GM23248 (cell line): ENCODE data around the gene SMARCE1. TPM values are rescaled to one million over a fixed set of nuclear protein-coding genes. Genes with fewer than 3 reads are reported as not detected.
"Not testable (repeated sequence)": the region's sequence is repeated elsewhere in the genome, so short reads cannot be mapped to it uniquely, and the experiment has no call there.

Source experiments
- DNase-seq: peaks from one replicate; pipeline ENCODE4 v3.0.0-alpha.2; 2015
- H2AFZ ChIP-seq: fragments of 200-600 bp; sonication (generic); 2 replicates; pipeline ENCODE4 v1.6.1; 2016; ENCODE audit warnings: antibody characterized with exemption
- H3F3A ChIP-seq: fragments of 200-600 bp; sonication (generic); 2 replicates; pipeline ENCODE4 v1.6.1; 2016; ENCODE audit warnings: mild to moderate bottlenecking, antibody characterized with exemption, mixed run types; ENCODE audit not compliant: insufficient read depth
- H3K27ac ChIP-seq: fragments of 200-600 bp; sonication (generic); 2 replicates; pipeline ENCODE4 v1.5.1; 2016; ENCODE audit warnings: mild to moderate bottlenecking
- H3K27me3 ChIP-seq: fragments of 200-600 bp; sonication (generic); replicated peaks from 2 replicates; pipeline ENCODE4 v1.6.1; 2016; ENCODE audit warnings: mild to moderate bottlenecking; ENCODE audit not compliant: insufficient read depth
- H3K36me3 ChIP-seq: fragments of 200-600 bp; sonication (generic); 2 replicates; pipeline ENCODE4 v1.6.1; 2016; ENCODE audit warnings: low read depth, mild to moderate bottlenecking
- H3K4me1 ChIP-seq: fragments of 200-600 bp; sonication (generic); 2 replicates; pipeline ENCODE4 v1.6.1; 2016; ENCODE audit warnings: mild to moderate bottlenecking; ENCODE audit not compliant: insufficient read depth
- H3K4me2 ChIP-seq: fragments of 200-600 bp; sonication (generic); one replicate; pipeline ENCODE4 v1.6.1; 2016; ENCODE audit warnings: mild to moderate bottlenecking; ENCODE audit not compliant: unreplicated experiment
- H3K4me3 ChIP-seq: fragments of 200-600 bp; sonication (generic); 2 replicates; pipeline ENCODE4 v1.5.1; 2016; ENCODE audit warnings: mild to moderate bottlenecking
- H3K79me2 ChIP-seq: fragments of 200-600 bp; sonication (generic); 2 replicates; pipeline ENCODE4 v1.6.1; 2016; ENCODE audit warnings: mild to moderate bottlenecking; ENCODE audit not compliant: insufficient read depth
- H3K9ac ChIP-seq: fragments of 200-600 bp; sonication (generic); 2 replicates; pipeline ENCODE4 v1.6.1; 2016; ENCODE audit warnings: mild to moderate bottlenecking
- H3K9me2 ChIP-seq: fragments of 200-600 bp; sonication (generic); 2 replicates; pipeline ENCODE4 v1.6.1; 2016; ENCODE audit warnings: mixed run types, mild to moderate bottlenecking, moderate library complexity; ENCODE audit not compliant: insufficient read depth
- H3K9me3 ChIP-seq: fragments of 200-600 bp; sonication (generic); one replicate; pipeline ENCODE4 v1.6.1; 2017; ENCODE audit warnings: low read depth
- H4K20me1 ChIP-seq: fragments of 200-600 bp; sonication (generic); 2 replicates; pipeline ENCODE4 v1.6.0; 2016; ENCODE audit not compliant: insufficient read depth
- EZH2 ChIP-seq: fragments of 200-600 bp; sonication (generic); IDR thresholded peaks from 2 replicates; pipeline ENCODE4 v1.6.1; 2018; ENCODE audit warnings: antibody characterized with exemption, mild to moderate bottlenecking; ENCODE audit not compliant: insufficient read depth, poor library complexity, severe bottlenecking
- EZH2phosphoT487 ChIP-seq: fragments of 200-600 bp; sonication (generic); IDR thresholded peaks from 2 replicates; pipeline ENCODE4 v1.6.1; 2018; ENCODE audit warnings: antibody characterized with exemption, moderate library complexity, mild to moderate bottlenecking, low read depth; ENCODE audit not compliant: insufficient read depth
- WGBS, 2 experiments: methylation state at CpG; one replicate each; pipeline ENCODE4 v1.1.6; 2015 to 2017; ENCODE audit warnings: low lambda C conversion rate in 2 of 2, low coverage in 1 of 2; ENCODE audit errors: missing lambda C conversion rate in 2 of 2; 5-methylcytosine and 5-hydroxymethylcytosine counted together
- in situ Hi-C: fragments of 300-500 bp; cut with MboI; formaldehyde crosslinking; loops from 2 replicates; pipeline ENCODE4 v1.15.0; 2020
- polyA plus RNA-seq: library from polyadenylated mRNA; unstranded; fragments of >200 nt; fragmentation: Nextera tagmentation; extraction: Ambion mirVana; gene quantifications from 2 replicates; pipeline ENCODE4 v1.2.1, GENCODE V29; 2016
- total RNA-seq: library from RNA; depleted of rRNA; stranded (reverse); fragments of >200 nt; shearing (Covaris generic); gene quantifications from 2 replicates; pipeline ENCODE4 v1.2.3, GENCODE V29; 2014

SMARCE1 gene
- total and polyA plus RNA-seq, 2 experiments from 2014 or later, result 67.4 to 144 TPM

- no peaks in the 10 kb centered on the region for H3K36me3 ChIP-seq
- H3K4me1 ChIP-seq, result no peaks in the 10 kb centered on the region
- no peaks in the 10 kb centered on the region for H3K79me2 ChIP-seq
- H4K20me1 ChIP-seq, result no peaks in the 10 kb centered on the region
- no peaks in the 10 kb centered on the region for H3K9me3 ChIP-seq
- H3K27ac ChIP-seq, result no peak overlapping the region
- in situ Hi-C loops, result no loop called here
- WGBS, 2 experiments, result 56 to 65% methylated on average over 3 of the region's 3 CpGs
- no peak overlapping the region for H3K9ac ChIP-seq
- no peak overlapping the region for H3K4me2 ChIP-seq
- no peaks in the 10 kb centered on the region for H3F3A ChIP-seq
- H2AFZ ChIP-seq, result no peak overlapping the region
- peaks cover 24% of the 10 kb centered on the region for H3K27me3 ChIP-seq
- no peak for TF ChIP-seq EZH2
- no peak overlapping the region for H3K4me3 ChIP-seq
- DNase-seq, result no peak
- H3K9me2 ChIP-seq, result no peaks in the 10 kb centered on the region
These were observed 56.9 kb downstream of the SMARCE1 start for GRCh38 chr17:40590742-40591141.

- Histone ChIP-seq H3K9ac (no peak overlapping the region), H3K9me3 (no peaks in the 10 kb centered on the region), H3K36me3 (no peaks in the 10 kb centered on the region), H4K20me1 (no peaks in the 10 kb centered on the region), H2AFZ (no peak overlapping the region), H3K4me1 (no peaks in the 10 kb centered on the region), H3K27me3 (peaks cover 22% of the 10 kb centered on the region), H3K9me2 (no peaks in the 10 kb centered on the region), H3F3A (no peaks in the 10 kb centered on the region), H3K79me2 (no peaks in the 10 kb centered on the region), H3K4me3 (no peak overlapping the region), H3K4me2 (no peak overlapping the region), H3K27ac (no peak overlapping the region)
- TF ChIP-seq EZH2, result no peak
- TF ChIP-seq EZH2phosphoT487, result no peak
- 48 to 55% methylated on average over 2 of the region's 2 CpGs for WGBS, 2 experiments
- in situ Hi-C loops, result no loop called here
- DNase-seq, result no peak
These were observed 59.1 kb downstream of the SMARCE1 start for GRCh38 chr17:40588552-40588951.

GRCh38 chr17:40586264-40586663 lies 61.4 kb downstream of the SMARCE1 start:
- H2AFZ ChIP-seq, in situ Hi-C loops, H3K27ac ChIP-seq, H3K4me2 ChIP-seq, H4K20me1 ChIP-seq, H3K79me2 ChIP-seq, H3K9me3 ChIP-seq, H3K9ac ChIP-seq, H3K4me1 ChIP-seq, H3F3A ChIP-seq, H3K4me3 ChIP-seq, H3K9me2 ChIP-seq, H3K36me3 ChIP-seq, DNase-seq: not testable (repeated sequence)
- WGBS, 2 experiments, result 53 to 54% methylated on average over 3 of the region's 3 CpGs
- peaks cover 15% of the 10 kb centered on the region for H3K27me3 ChIP-seq

- H3K79me2 ChIP-seq, H3K9ac ChIP-seq, H3K9me3 ChIP-seq, H3K36me3 ChIP-seq, DNase-seq, H3K9me2 ChIP-seq, H4K20me1 ChIP-seq, H3K4me1 ChIP-seq, in situ Hi-C loops, H2AFZ ChIP-seq, H3K4me2 ChIP-seq, H3K27ac ChIP-seq, H3K4me3 ChIP-seq, H3F3A ChIP-seq: not testable (repeated sequence)
- peaks cover 11% of the 10 kb centered on the region for H3K27me3 ChIP-seq
- WGBS, 2 experiments, result 28 to 44% methylated on average over 2 of the region's 2 CpGs
These were observed 62.7 kb downstream of the SMARCE1 start for GRCh38 chr17:40584950-40585349.

- in situ Hi-C loops, result no loop called here
- no peak overlapping the region for H2AFZ ChIP-seq
- 42 to 43% methylated on average over 11 of the region's 11 CpGs for WGBS, 2 experiments
These were observed 65.2 kb downstream of the SMARCE1 start for GRCh38 chr17:40582328-40582901.

More at GRCh38 chr17:40582328-40582901, 65.2 kb downstream of the SMARCE1 start:
- Histone ChIP-seq H3K9me2 (no peaks in the 10 kb centered on the region), H4K20me1 (no peaks in the 10 kb centered on the region), H3K9me3 (no peaks in the 10 kb centered on the region), H3K4me1 (no peaks in the 10 kb centered on the region), H3K36me3 (no peaks in the 10 kb centered on the region), H3K27ac (no peak overlapping the region), H3K9ac (no peak overlapping the region), H3K4me2 (no peak overlapping the region), H3K4me3 (no peak overlapping the region), H3K27me3 (peaks cover 5% of the 10 kb centered on the region), H3K79me2 (no peaks in the 10 kb centered on the region), H3F3A (no peaks in the 10 kb centered on the region)
- TF ChIP-seq EZH2 (no peak), EZH2phosphoT487 (no peak)
- DNase-seq, result no peak
